ENCODE measurements around the gene OR4F6. TPM values are rescaled to one million over a fixed set of nuclear protein-coding genes. Genes with fewer than 3 reads are reported as not detected.
A peak's percentile ranks its signal among the peaks of the same experiment; 100 is the strongest.

OR4F6 gene
- polyA plus RNA-seq, 1 experiment: not detected

DNA sequence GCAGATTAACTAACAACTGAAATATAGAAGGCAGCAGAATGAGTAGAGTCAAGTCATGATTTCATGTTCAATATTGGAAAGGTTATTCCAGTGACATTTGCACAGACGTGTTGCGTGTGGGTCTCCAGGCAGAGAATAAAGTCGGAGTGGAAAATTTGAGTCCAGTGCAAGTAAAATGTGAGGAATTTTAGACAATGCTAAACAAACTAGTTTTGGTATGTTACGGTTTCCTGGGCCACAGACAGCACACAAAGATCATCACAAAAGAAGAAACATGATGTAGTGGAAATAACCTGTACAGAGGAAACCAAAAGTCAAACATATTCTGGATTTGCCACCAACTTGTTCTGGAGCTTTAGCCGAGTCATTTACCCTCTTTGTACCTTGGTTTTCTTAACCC is 367 bp downstream of the OR4F6 start:
- CTCF ChIA-PET: no interaction called here
- H3K27ac ChIP-seq (ENCODE audit: low read depth, low read length): no peak overlapping the region

DNA sequence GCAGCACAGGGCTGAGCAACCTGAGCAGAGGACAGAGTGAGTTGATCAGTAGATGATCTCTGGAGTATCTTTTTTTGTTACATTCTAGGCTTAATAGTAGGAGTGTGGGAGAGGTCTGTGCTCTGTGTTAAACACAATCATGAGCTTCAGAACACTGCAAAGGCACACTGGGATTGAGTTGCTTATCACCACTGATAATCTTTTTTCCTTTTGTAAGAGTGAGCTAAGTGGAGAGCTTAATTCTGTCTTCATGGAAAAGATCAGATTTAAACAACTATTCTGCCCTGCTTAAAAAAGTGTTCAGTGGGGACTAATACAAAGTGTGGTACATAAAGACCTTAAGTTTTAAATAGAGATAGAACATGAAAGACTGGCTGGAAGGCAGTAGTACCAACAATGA is 1.1 kb downstream of the OR4F6 start:
- CTCF ChIA-PET: no interaction called here
- TF ChIP-seq, protein P1, sequence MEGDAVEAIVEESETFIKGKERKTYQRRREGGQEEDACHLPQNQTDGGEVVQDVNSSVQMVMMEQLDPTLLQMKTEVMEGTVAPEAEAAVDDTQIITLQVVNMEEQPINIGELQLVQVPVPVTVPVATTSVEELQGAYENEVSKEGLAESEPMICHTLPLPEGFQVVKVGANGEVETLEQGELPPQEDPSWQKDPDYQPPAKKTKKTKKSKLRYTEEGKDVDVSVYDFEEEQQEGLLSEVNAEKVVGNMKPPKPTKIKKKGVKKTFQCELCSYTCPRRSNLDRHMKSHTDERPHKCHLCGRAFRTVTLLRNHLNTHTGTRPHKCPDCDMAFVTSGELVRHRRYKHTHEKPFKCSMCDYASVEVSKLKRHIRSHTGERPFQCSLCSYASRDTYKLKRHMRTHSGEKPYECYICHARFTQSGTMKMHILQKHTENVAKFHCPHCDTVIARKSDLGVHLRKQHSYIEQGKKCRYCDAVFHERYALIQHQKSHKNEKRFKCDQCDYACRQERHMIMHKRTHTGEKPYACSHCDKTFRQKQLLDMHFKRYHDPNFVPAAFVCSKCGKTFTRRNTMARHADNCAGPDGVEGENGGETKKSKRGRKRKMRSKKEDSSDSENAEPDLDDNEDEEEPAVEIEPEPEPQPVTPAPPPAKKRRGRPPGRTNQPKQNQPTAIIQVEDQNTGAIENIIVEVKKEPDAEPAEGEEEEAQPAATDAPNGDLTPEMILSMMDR (IDR thresholded peaks at IDR 0.05; ENCODE audit: low read depth, low read length): no peak
- Histone ChIP-seq H3K4me3 (ENCODE audit: low read depth, low read length) (no peak overlapping the region), H3K27me3 (ENCODE audit: control insufficient read depth, insufficient read depth, low read length) (no peaks in the 10 kb centered on the region), H3K27ac (ENCODE audit: low read depth, low read length) (no peak overlapping the region), H3K9me3 (ENCODE audit: control insufficient read depth, insufficient read depth, low read length) (peaks cover 6% of the 10 kb centered on the region; the same call in 1 of the 2 replicates)
- POLR2A ChIA-PET: no interaction called here
- DNase-seq (ENCODE audit: low read depth, low spot score): no peak

More for the DNA sequence above, 367 bp downstream of the OR4F6 start:
- no peak for DNase-seq (ENCODE audit: low read depth, low spot score)
- POLR2A ChIA-PET: no interaction called here
- Histone ChIP-seq H3K27me3 (ENCODE audit: control insufficient read depth, insufficient read depth, low read length) (no peaks in the 10 kb centered on the region), H3K9me3 (ENCODE audit: control insufficient read depth, insufficient read depth, low read length) (peaks cover 6% of the 10 kb centered on the region; the same call in 1 of the 2 replicates), H3K4me3 (ENCODE audit: low read depth, low read length) (no peak overlapping the region)
- TF ChIP-seq, protein P1 (IDR thresholded peaks at IDR 0.05; ENCODE audit: low read depth, low read length): no peak

DNA sequence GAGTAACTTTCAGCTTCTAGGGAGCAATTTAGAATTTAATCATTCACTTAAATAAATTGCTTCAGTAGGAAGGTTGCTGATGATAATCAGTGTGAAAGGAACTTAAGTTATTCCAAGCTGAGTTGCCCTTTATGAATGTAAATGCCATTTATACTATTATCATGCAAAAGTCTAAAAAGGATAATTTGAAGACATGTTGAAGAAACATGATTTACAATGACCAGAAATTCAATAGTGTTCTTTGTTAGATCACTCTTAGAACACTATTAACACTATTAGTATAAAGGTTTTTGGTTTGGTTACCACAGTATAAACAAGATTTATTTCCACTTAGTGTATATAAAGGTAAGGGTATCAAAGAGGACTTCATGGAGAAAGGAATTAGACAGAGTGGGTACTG is 1.6 kb downstream of the OR4F6 start:
- CTCF ChIA-PET: no interaction called here

DNA sequence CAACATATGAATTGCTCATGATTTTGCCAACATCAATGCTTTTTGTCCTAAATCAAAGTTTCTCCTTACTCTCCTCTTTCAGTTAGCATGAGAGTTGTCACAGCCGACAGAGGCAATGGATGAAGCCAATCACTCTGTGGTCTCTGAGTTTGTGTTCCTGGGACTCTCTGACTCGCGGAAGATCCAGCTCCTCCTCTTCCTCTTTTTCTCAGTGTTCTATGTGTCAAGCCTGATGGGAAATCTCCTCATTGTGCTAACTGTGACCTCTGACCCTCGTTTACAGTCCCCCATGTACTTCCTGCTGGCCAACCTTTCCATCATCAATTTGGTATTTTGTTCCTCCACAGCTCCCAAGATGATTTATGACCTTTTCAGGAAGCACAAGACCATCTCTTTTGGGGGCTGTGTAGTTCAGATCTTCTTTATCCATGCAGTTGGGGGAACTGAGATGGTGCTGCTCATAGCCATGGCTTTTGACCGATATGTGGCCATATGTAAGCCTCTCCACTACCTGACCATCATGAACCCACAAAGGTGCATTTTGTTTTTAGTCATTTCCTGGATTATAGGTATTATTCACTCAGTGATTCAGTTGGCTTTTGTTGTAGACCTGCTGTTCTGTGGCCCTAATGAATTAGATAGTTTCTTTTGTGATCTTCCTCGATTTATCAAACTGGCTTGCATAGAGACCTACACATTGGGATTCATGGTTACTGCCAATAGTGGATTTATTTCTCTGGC is 2.5 kb downstream of the OR4F6 start:
- DNase-seq (ENCODE audit: low read depth, low spot score): no peak
- TF ChIP-seq, protein P1 (IDR thresholded peaks at IDR 0.05; ENCODE audit: low read depth, low read length): no peak
- CTCF ChIA-PET: no interaction called here
- Histone ChIP-seq H3K9me3 (ENCODE audit: control insufficient read depth, insufficient read depth, low read length) (peaks cover 6% of the 10 kb centered on the region; the same call in 1 of the 2 replicates), H3K27me3 (ENCODE audit: control insufficient read depth, insufficient read depth, low read length) (no peaks in the 10 kb centered on the region), H3K4me3 (ENCODE audit: low read depth, low read length) (no peak overlapping the region), H3K27ac (ENCODE audit: low read depth, low read length) (no peak overlapping the region)
- POLR2A ChIA-PET: no interaction called here

More for the DNA sequence above, 1.6 kb downstream of the OR4F6 start:
- no peak for DNase-seq (ENCODE audit: low read depth, low spot score)
- POLR2A ChIA-PET: no interaction called here
- no peak overlapping the region for H3K27ac ChIP-seq (ENCODE audit: low read depth, low read length)
- H3K4me3 ChIP-seq (ENCODE audit: low read depth, low read length): no peak overlapping the region
- H3K27me3 ChIP-seq (ENCODE audit: control insufficient read depth, insufficient read depth, low read length): no peaks in the 10 kb centered on the region
- TF ChIP-seq, protein P1 (IDR thresholded peaks at IDR 0.05; ENCODE audit: low read depth, low read length): no peak
- peaks cover 6% of the 10 kb centered on the region; the same call in 1 of the 2 replicates for H3K9me3 ChIP-seq (ENCODE audit: control insufficient read depth, insufficient read depth, low read length)

DNA sequence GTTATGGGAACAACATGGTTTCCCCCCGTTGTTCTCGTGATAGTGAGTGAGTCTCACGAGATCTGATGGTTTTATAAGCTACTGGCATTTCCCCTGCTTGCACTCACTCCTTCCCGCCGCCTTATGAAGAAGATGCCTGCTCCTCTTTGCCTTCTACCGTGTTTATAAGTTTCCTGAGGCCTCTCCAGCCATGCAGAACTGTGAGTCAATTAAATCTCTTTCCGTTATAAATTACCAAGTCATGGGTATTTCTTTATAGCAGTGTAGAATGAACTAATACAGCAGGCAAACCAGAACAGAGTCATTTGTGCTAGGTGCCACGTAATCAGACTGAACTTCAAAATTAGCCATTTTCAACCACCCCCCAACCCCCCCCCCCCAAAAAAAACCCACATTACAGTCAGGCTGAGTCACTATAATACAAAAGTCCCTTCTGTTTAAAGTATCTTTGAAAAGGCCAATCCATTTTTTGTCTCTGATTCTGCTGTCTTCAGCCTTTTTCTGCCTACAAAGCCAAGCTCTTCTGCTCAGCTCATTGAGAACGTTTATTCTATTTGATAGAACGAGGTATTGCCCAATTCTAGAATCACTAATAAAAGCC is 4.1 kb downstream of the OR4F6 start:
- TF ChIP-seq, protein P1 (IDR thresholded peaks at IDR 0.05; ENCODE audit: low read depth, low read length): no peak
- no peaks in the 10 kb centered on the region for H3K27me3 ChIP-seq (ENCODE audit: control insufficient read depth, insufficient read depth, low read length)
- peaks cover 3% of the 10 kb centered on the region; the same call in 1 of the 2 replicates for H3K9me3 ChIP-seq (ENCODE audit: control insufficient read depth, insufficient read depth, low read length)
- H3K27ac ChIP-seq (ENCODE audit: low read depth, low read length): peak overlapping the region; percentile 78
- peak; percentile 54 for DNase-seq (ENCODE audit: low read depth, low spot score)
- no peak overlapping the region for H3K4me3 ChIP-seq (ENCODE audit: low read depth, low read length)
- ChIA-PET CTCF (interaction anchor here (0.6 kb wide), 1 partner anchor 13 kb away, joined by 3 read pairs; no protein-coding TSS in a partner anchor), POLR2A (interaction anchor here (1.5 kb wide), 1 partner anchor 12 kb away, joined by 3 read pairs; no protein-coding TSS in a partner anchor)
